GM23248 (cell line): ENCODE results near the gene YWHAB.

Experiments used
- EZH2 ChIP-seq: fragments of 200-600 bp; sonication (generic); IDR thresholded peaks from 2 replicates; pipeline ENCODE4 v1.6.1; 2018; ENCODE audit warnings: antibody characterized with exemption, mild to moderate bottlenecking; ENCODE audit not compliant: insufficient read depth, poor library complexity, severe bottlenecking
- EZH2phosphoT487 ChIP-seq: fragments of 200-600 bp; sonication (generic); IDR thresholded peaks from 2 replicates; pipeline ENCODE4 v1.6.1; 2018; ENCODE audit warnings: antibody characterized with exemption, moderate library complexity, mild to moderate bottlenecking, low read depth; ENCODE audit not compliant: insufficient read depth

DNA sequence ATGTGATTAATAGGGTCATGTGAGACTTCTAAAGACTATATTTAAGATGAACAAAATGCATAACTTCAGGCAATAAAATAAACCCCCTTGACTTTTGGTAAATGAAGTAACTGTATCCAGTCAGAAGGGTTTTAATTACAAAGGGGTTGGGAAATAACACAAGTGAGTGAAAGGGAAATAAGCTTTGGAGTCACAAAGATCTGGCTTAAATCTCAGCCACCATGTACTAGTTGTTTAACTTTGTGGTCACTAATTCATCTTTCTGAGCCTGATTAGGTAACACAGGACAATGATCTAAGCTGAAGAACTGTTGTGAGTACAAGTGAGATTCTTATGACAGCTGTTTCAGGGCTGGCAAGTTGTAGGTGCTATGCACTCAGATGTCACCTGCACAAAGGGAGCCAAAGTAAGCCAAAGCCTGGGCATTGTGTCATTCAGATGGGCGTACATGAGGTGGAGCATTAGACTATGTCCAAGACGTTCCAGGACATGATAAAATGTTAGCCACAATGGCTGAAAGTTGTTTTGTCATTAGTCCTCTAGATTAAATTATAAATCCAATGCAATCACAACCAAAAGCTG lies 60.9 kb downstream of the YWHAB start:
- TF ChIP-seq EZH2phosphoT487 (no peak), EZH2 (no peak)
